ENCODE results near the gene DNAH3.
"Not testable (repeated sequence)": the region's sequence is repeated elsewhere in the genome, so short reads cannot be mapped to it uniquely, and the experiment has no call there.

The DNAH3 gene

GRCh38 chr16:21053590-21053989 lies 97.1 kb downstream of the DNAH3 start:
- TF ChIP-seq GATA1 (IDR thresholded peaks at IDR 0.05; ENCODE audit: low read depth, low read length) (no peak), POLR2A (IDR thresholded peaks at IDR 0.05; ENCODE audit: low read length) (no peak)
- no peak for DNase-seq

- DNase-seq, result not testable (repeated sequence)
These were observed 102.3 kb downstream of the DNAH3 start for GRCh38 chr16:21048091-21048912.

GRCh38 chr16:21038197-21038596 lies 112.4 kb downstream of the DNAH3 start:
- no peak for DNase-seq
- no peak for TF ChIP-seq GATA1 (IDR thresholded peaks at IDR 0.05; ENCODE audit: low read depth, low read length)
- no peak for TF ChIP-seq POLR2A (IDR thresholded peaks at IDR 0.05; ENCODE audit: low read length)

GRCh38 chr16:21037736-21038135 lies 112.9 kb downstream of the DNAH3 start:
- TF ChIP-seq GATA1 (IDR thresholded peaks at IDR 0.05; ENCODE audit: low read depth, low read length), result no peak
- TF ChIP-seq POLR2A (IDR thresholded peaks at IDR 0.05; ENCODE audit: low read length), result no peak
- DNase-seq, result no peak

GRCh38 chr16:21037168-21037567 lies 113.5 kb downstream of the DNAH3 start:
- no peak for TF ChIP-seq GATA1 (IDR thresholded peaks at IDR 0.05; ENCODE audit: low read depth, low read length)
- TF ChIP-seq POLR2A (IDR thresholded peaks at IDR 0.05; ENCODE audit: low read length), result no peak
- DNase-seq, result no peak

GRCh38 chr16:21036471-21036870 lies 114.2 kb downstream of the DNAH3 start:
- TF ChIP-seq POLR2A (IDR thresholded peaks at IDR 0.05; ENCODE audit: low read length), result no peak
- TF ChIP-seq GATA1 (IDR thresholded peaks at IDR 0.05; ENCODE audit: low read depth, low read length), result no peak
- no peak for DNase-seq

GRCh38 chr16:21033704-21034103 lies 116.9 kb downstream of the DNAH3 start:
- no peak for TF ChIP-seq GATA1 (IDR thresholded peaks at IDR 0.05; ENCODE audit: low read depth, low read length)
- TF ChIP-seq POLR2A (IDR thresholded peaks at IDR 0.05; ENCODE audit: low read length), result no peak
- no peak for DNase-seq

GRCh38 chr16:21033264-21033663 lies 117.4 kb downstream of the DNAH3 start:
- TF ChIP-seq GATA1 (IDR thresholded peaks at IDR 0.05; ENCODE audit: low read depth, low read length), result no peak
- no peak for TF ChIP-seq POLR2A (IDR thresholded peaks at IDR 0.05; ENCODE audit: low read length)
- DNase-seq, result no peak

- TF ChIP-seq POLR2A (IDR thresholded peaks at IDR 0.05; ENCODE audit: low read length) (no peak), GATA1 (IDR thresholded peaks at IDR 0.05; ENCODE audit: low read depth, low read length) (no peak)
- DNase-seq, result no peak
These were observed 121.9 kb downstream of the DNAH3 start for GRCh38 chr16:21028728-21029127.

- TF ChIP-seq GATA1 (IDR thresholded peaks at IDR 0.05; ENCODE audit: low read depth, low read length) (no peak), POLR2A (IDR thresholded peaks at IDR 0.05; ENCODE audit: low read length) (no peak)
- no peak for DNase-seq
These were observed 123.8 kb downstream of the DNAH3 start for GRCh38 chr16:21026846-21027245.

- no peak for TF ChIP-seq POLR2A (IDR thresholded peaks at IDR 0.05; ENCODE audit: low read length)
- TF ChIP-seq GATA1 (IDR thresholded peaks at IDR 0.05; ENCODE audit: low read depth, low read length), result no peak
- DNase-seq, result peak; percentile 74 to 76
These were observed 127.0 kb downstream of the DNAH3 start for GRCh38 chr16:21023509-21024202.

- DNase-seq, result no peak
- TF ChIP-seq POLR2A (IDR thresholded peaks at IDR 0.05; ENCODE audit: low read length) (no peak), GATA1 (IDR thresholded peaks at IDR 0.05; ENCODE audit: low read depth, low read length) (no peak)
These were observed 129.3 kb downstream of the DNAH3 start for GRCh38 chr16:21021316-21021715.

- no peak for TF ChIP-seq POLR2A (IDR thresholded peaks at IDR 0.05; ENCODE audit: low read length)
- TF ChIP-seq GATA1 (IDR thresholded peaks at IDR 0.05; ENCODE audit: low read depth, low read length), result no peak
- no peak for DNase-seq
These were observed 140.8 kb downstream of the DNAH3 start for GRCh38 chr16:21009815-21010214.

- no peak for DNase-seq
- TF ChIP-seq GATA1 (IDR thresholded peaks at IDR 0.05; ENCODE audit: low read depth, low read length) (no peak), POLR2A (IDR thresholded peaks at IDR 0.05; ENCODE audit: low read length) (no peak)
These were observed 145.6 kb downstream of the DNAH3 start for GRCh38 chr16:21005008-21005407.

- TF ChIP-seq POLR2A (IDR thresholded peaks at IDR 0.05; ENCODE audit: low read length) (no peak), GATA1 (IDR thresholded peaks at IDR 0.05; ENCODE audit: low read depth, low read length) (no peak)
- DNase-seq, result peak; percentile 46 to 62
These were observed 149.4 kb downstream of the DNAH3 start for GRCh38 chr16:21001262-21001661.

All from erythroblast (primary cell).